Osteocyte (in vitro differentiated cells): ENCODE data around the gene EGR2. TPM values are rescaled to one million over a fixed set of nuclear protein-coding genes. Genes with fewer than 3 reads are reported as not detected.

Source experiments
- DNase-seq: peaks from one replicate; pipeline ENCODE4 v3.0.0; 2021; ENCODE audit warnings: mixed read lengths; ENCODE audit not compliant: unreplicated experiment; ENCODE audit errors: extremely low spot score
- H3K27ac Mint-ChIP-seq: one replicate; pipeline ENCODE4 v1.8.0; 2021; ENCODE audit warnings: mild to moderate bottlenecking, mixed read lengths; ENCODE audit not compliant: unreplicated experiment
- H3K27me3 Mint-ChIP-seq: one replicate; pipeline ENCODE4 v1.8.0; 2021; ENCODE audit warnings: mixed read lengths; ENCODE audit not compliant: unreplicated experiment
- H3K36me3 Mint-ChIP-seq: one replicate; pipeline ENCODE4 v1.8.0; 2021; ENCODE audit warnings: mixed read lengths; ENCODE audit not compliant: unreplicated experiment
- H3K4me1 Mint-ChIP-seq: one replicate; pipeline ENCODE4 v1.8.0; 2021; ENCODE audit warnings: mixed read lengths; ENCODE audit not compliant: unreplicated experiment
- H3K4me3 Mint-ChIP-seq: one replicate; pipeline ENCODE4 v1.8.0; 2021; ENCODE audit warnings: mild to moderate bottlenecking, moderate library complexity, mixed read lengths; ENCODE audit not compliant: unreplicated experiment
- H3K9me3 Mint-ChIP-seq: one replicate; pipeline ENCODE4 v1.8.0; 2021; ENCODE audit warnings: mixed read lengths; ENCODE audit not compliant: unreplicated experiment
- CTCF ChIP-seq: fragments of 200-600 bp; sonication (generic); IDR thresholded peaks from 2 replicates; pipeline ENCODE4 v1.5.0; 2021; ENCODE audit warnings: antibody characterized with exemption, mild to moderate bottlenecking, moderate library complexity
- total RNA-seq: library from RNA; stranded (reverse); gene quantifications from 2 replicates; pipeline ENCODE4 v1.2.1, GENCODE V29; 2021

Gene EGR2
- total RNA-seq, 1 donor from 2014 or later = 11.7 TPM

- Mint-ChIP-seq H3K4me3 (peak within 1 kb of the TSS; percentile 93), H3K36me3 (peaks cover 8% of the 10 kb centered on the region), H3K27me3 (peaks cover 13% of the 10 kb centered on the region), H3K9me3 (no peaks in the 10 kb centered on the region), H3K27ac (peak within 1 kb of the TSS; percentile 99), H3K4me1 (peaks cover 25% of the 10 kb centered on the region)
- peak; percentile 94 for DNase-seq
- TF ChIP-seq CTCF = no peak
Observed at GRCh38 chr10:62804356-62805230, 11.6 kb downstream of the EGR2 start, which contains the start of gene ADO. TSS of gene ADO (plus strand) at chr10:62804720. CDS start at chr10:62805060, 340 bp downstream.

- peak overlapping the region; percentile 99 for H3K27ac Mint-ChIP-seq
- H3K4me3 Mint-ChIP-seq = peak overlapping the region; percentile 93
- H3K9me3 Mint-ChIP-seq = no peaks in the 10 kb centered on the region
- H3K36me3 Mint-ChIP-seq = peaks cover 8% of the 10 kb centered on the region
- no peak for TF ChIP-seq CTCF
- DNase-seq = no peak
- H3K4me1 Mint-ChIP-seq = peaks cover 25% of the 10 kb centered on the region
- peaks cover 19% of the 10 kb centered on the region for H3K27me3 Mint-ChIP-seq
Observed at GRCh38 chr10:62803724-62804355, 12.3 kb downstream of the EGR2 start.

- H3K4me3 Mint-ChIP-seq = no peak overlapping the region
- peaks cover 34% of the 10 kb centered on the region for H3K27me3 Mint-ChIP-seq
- no peak for TF ChIP-seq CTCF
- no peak for DNase-seq
- H3K9me3 Mint-ChIP-seq = no peaks in the 10 kb centered on the region
- H3K4me1 Mint-ChIP-seq = peaks cover 16% of the 10 kb centered on the region
- peaks cover 2% of the 10 kb centered on the region for H3K36me3 Mint-ChIP-seq
- no peak overlapping the region for H3K27ac Mint-ChIP-seq
Observed at GRCh38 chr10:62801871-62802270, 14.3 kb downstream of the EGR2 start.

- peaks cover 43% of the 10 kb centered on the region for H3K27me3 Mint-ChIP-seq
- H3K27ac Mint-ChIP-seq = no peak overlapping the region
- H3K4me3 Mint-ChIP-seq = no peak overlapping the region
- no peaks in the 10 kb centered on the region for H3K36me3 Mint-ChIP-seq
- TF ChIP-seq CTCF = no peak
- DNase-seq = no peak
- no peaks in the 10 kb centered on the region for H3K9me3 Mint-ChIP-seq
- H3K4me1 Mint-ChIP-seq = peaks cover 18% of the 10 kb centered on the region
Observed at GRCh38 chr10:62796896-62797295, 19.3 kb downstream of the EGR2 start.

GRCh38 chr10:62795762-62796161, 20.4 kb downstream of the EGR2 start:
- TF ChIP-seq CTCF = no peak
- H3K4me3 Mint-ChIP-seq = no peak overlapping the region
- H3K9me3 Mint-ChIP-seq = no peaks in the 10 kb centered on the region

More at GRCh38 chr10:62795762-62796161, 20.4 kb downstream of the EGR2 start:
- peaks cover 40% of the 10 kb centered on the region for H3K27me3 Mint-ChIP-seq
- H3K27ac Mint-ChIP-seq = no peak overlapping the region
- H3K36me3 Mint-ChIP-seq = no peaks in the 10 kb centered on the region
- DNase-seq = no peak
- peaks cover 18% of the 10 kb centered on the region for H3K4me1 Mint-ChIP-seq
